ENCODE data around the gene STAB2. TPM values are rescaled to one million over a fixed set of nuclear protein-coding genes. Genes with fewer than 3 reads are reported as not detected.

STAB2 gene
- total RNA-seq, 1 donor from 2014 or later: not detected

DNA sequence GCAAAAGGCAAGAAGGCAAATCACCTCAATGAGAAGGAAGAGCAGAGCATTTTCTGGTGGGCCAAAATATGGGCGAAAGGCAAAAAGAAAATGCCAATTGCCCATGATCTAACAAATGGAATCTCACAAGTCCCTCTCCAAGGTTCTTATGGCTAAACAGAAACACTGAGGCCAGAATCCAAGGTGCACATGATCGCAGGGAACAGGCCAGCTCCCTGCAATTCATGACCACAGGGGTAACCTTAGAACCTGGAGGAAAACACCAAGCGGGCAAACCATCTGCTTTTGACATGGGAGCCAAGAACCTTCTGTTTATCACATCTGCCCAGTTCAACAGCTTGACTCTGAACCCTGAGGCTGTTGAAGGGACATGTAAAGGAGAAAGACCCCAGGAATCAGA, 193.9 kb downstream of the STAB2 start:
- no peak for DNase-seq (ENCODE audit: low read depth)
- TF ChIP-seq, protein P1, sequence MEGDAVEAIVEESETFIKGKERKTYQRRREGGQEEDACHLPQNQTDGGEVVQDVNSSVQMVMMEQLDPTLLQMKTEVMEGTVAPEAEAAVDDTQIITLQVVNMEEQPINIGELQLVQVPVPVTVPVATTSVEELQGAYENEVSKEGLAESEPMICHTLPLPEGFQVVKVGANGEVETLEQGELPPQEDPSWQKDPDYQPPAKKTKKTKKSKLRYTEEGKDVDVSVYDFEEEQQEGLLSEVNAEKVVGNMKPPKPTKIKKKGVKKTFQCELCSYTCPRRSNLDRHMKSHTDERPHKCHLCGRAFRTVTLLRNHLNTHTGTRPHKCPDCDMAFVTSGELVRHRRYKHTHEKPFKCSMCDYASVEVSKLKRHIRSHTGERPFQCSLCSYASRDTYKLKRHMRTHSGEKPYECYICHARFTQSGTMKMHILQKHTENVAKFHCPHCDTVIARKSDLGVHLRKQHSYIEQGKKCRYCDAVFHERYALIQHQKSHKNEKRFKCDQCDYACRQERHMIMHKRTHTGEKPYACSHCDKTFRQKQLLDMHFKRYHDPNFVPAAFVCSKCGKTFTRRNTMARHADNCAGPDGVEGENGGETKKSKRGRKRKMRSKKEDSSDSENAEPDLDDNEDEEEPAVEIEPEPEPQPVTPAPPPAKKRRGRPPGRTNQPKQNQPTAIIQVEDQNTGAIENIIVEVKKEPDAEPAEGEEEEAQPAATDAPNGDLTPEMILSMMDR (IDR thresholded peaks at IDR 0.05; ENCODE audit: insufficient read depth, low read length, poor library complexity, severe bottlenecking): no peak
- Histone ChIP-seq H3K36me3 (ENCODE audit: control insufficient read depth, insufficient read depth, low read length) (peaks cover 1% of the 10 kb centered on the region), H3K27me3 (ENCODE audit: control insufficient read depth, insufficient read depth, low read length) (no peaks in the 10 kb centered on the region), H3K4me3 (ENCODE audit: low read depth, low read length) (no peak overlapping the region)

DNA sequence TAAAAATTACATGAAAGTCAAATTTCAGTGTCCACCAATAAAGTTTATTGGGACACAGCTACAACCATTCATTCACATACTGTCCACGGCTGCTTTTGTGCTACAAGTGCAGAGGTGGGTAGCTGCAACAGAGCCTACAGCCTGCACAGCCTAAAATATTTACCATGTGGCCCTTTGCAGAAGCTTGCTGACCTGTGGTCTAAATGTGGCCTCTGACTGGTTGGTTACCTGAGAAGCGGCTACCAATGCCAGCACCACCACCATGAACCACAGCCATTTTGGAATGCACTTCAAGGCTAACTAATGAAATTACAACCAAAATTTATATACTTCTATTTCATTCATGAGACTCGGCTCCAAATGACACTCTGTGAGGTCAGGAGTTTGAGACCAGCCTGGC, 195.3 kb downstream of the STAB2 start:
- H3K36me3 ChIP-seq (ENCODE audit: control insufficient read depth, insufficient read depth, low read length): peaks cover 1% of the 10 kb centered on the region
- TF ChIP-seq, protein P1 (IDR thresholded peaks at IDR 0.05; ENCODE audit: insufficient read depth, low read length, poor library complexity, severe bottlenecking): no peak

GRCh38 chr12:103783744-103784664, 196.9 kb downstream of the STAB2 start:
- Histone ChIP-seq H3K36me3 (ENCODE audit: control insufficient read depth, insufficient read depth, low read length) (peaks cover 1% of the 10 kb centered on the region), H3K4me3 (ENCODE audit: low read depth, low read length) (no peak overlapping the region), H3K27me3 (ENCODE audit: control insufficient read depth, insufficient read depth, low read length) (no peaks in the 10 kb centered on the region)
- no peak for DNase-seq (ENCODE audit: low read depth)
- TF ChIP-seq, protein P1 (IDR thresholded peaks at IDR 0.05; ENCODE audit: insufficient read depth, low read length, poor library complexity, severe bottlenecking): peak; percentile 18

More for the DNA sequence above, 195.3 kb downstream of the STAB2 start:
- H3K4me3 ChIP-seq (ENCODE audit: low read depth, low read length): no peak overlapping the region
- no peak for DNase-seq (ENCODE audit: low read depth)
- no peaks in the 10 kb centered on the region for H3K27me3 ChIP-seq (ENCODE audit: control insufficient read depth, insufficient read depth, low read length)

DNA sequence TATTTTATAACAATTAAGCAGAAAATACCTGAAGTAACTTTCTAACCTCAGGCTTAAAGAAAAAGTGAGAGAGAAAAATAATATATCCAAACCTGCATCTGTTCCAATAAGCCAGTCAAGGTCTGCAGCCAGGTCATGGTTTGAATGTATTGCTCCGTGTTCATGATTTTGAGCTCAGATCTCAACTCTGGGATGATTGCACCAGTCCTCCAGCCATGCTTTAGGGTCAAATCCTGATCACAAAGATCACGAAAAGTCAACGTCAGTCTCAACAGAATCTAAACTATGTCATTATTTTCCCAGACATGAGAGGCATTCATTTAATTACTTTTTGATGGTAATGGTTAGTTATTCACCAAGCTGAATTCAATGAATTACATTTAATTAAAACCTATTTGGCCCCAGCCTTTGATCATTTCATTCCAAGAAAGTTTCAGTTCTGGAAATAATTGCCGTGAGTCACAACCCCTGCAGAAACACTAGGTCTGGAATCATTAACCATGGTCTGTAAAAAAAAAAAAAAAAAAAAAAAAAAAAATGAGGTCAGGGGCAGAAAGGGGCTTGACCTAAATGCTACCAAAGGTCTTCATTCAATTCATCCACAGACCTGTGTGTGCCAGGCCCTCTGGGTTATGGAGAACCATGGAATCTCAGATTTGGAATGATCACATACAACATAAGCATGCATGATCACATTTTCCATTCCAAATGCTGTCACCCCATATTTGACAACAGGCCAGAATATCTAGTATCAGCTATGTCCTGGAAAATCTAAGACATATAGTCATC, 198.4 kb downstream of the STAB2 start:
- H3K4me3 ChIP-seq (ENCODE audit: low read depth, low read length): no peak overlapping the region
- no peak for DNase-seq (ENCODE audit: low read depth)
- H3K36me3 ChIP-seq (ENCODE audit: control insufficient read depth, insufficient read depth, low read length): no peaks in the 10 kb centered on the region
- TF ChIP-seq, protein P1 (IDR thresholded peaks at IDR 0.05; ENCODE audit: insufficient read depth, low read length, poor library complexity, severe bottlenecking): no peak
- H3K27me3 ChIP-seq (ENCODE audit: control insufficient read depth, insufficient read depth, low read length): no peaks in the 10 kb centered on the region

DNA sequence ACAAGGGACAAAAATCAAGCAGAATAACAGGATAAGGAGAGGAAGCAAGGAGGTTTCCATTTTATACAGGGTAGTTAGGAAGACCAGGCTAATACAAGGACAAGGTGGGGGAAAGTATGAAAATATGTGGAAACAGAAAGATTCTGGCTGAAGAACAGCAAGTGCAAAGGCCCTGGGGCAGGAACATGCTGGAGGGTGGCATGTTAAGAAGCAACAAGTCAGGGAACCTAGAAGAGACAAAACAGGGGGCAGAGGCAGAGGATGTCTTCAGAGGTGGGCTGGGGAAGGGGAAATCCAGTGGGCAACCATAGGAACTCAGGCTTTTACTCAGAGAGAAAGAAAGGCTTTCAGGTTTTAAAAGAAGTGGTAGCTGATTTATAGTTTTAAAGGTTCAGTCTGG, 199.1 kb downstream of the STAB2 start:
- no peaks in the 10 kb centered on the region for H3K36me3 ChIP-seq (ENCODE audit: control insufficient read depth, insufficient read depth, low read length)
- H3K27me3 ChIP-seq (ENCODE audit: control insufficient read depth, insufficient read depth, low read length): no peaks in the 10 kb centered on the region
- DNase-seq (ENCODE audit: low read depth): no peak
- no peak overlapping the region for H3K4me3 ChIP-seq (ENCODE audit: low read depth, low read length)
- TF ChIP-seq, protein P1 (IDR thresholded peaks at IDR 0.05; ENCODE audit: insufficient read depth, low read length, poor library complexity, severe bottlenecking): no peak
